NCI-H1092 (cell line): Measurements from ENCODE around the gene CX3CR1.

Experiments used
- DNase-seq: peaks from one replicate; lab custom pipeline; 2025; lab: John Stamatoyannopoulos, UW

The CX3CR1 gene

DNA sequence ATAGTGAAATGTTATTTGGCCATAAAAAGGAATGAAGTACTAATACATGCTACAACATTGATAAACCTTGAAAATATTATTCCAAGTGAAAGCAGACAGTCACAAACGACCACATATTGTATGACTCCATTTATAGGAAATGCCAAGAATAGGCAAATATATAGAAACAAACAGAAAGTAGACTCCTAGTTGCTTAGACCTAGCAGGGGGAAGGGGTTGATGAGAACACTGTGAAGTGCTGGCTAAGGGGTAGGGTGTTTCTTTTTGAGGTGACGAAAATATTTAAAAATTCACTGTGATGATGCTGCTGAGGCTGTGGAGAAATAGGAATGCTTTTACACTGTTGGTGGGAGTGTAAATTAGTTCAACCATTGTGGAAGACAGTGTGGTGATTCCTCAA is 56.9 kb downstream of the CX3CR1 start:
- no peak for DNase-seq

DNA sequence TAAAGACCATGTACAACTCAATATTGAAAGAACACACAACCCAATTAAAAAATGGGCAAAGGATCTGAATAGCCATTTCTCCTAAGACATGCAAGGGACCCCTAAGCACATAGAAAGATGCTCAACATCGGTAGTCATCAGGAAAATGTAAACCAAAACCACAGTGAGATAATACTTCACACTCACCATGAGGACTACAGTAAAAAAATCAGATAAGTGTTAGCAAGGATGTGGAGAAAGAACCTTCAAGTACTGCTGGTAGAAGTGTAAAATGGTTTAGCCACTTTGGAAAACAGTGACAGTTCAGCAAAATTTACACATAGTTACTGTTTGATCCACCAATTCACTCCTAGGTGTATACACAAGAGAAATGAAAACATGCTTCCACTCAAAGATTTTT is 57.4 kb downstream of the CX3CR1 start:
- no peak for DNase-seq

DNA sequence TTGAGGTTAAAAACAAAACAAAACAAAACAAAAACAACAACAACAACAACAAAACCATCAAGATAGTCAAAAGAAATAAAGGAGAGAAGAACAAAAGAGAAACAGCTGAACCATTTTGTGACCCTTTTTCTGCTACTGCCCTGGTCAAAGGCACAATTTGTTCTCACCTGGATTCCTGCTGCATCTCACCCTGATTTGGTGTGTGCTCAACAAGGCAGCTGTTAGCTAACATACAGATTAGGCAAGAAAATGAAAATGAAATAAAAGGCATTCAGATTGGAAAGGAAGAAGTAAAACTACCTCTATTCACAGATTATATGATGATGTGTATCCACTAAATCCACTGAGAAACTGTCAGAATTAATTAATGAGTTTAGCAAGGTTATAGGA is 58.7 kb downstream of the CX3CR1 start:
- no peak for DNase-seq

GRCh38 chr3:39220407-39221140 is 59.3 kb downstream of the CX3CR1 start:
- no peak for DNase-seq

DNA sequence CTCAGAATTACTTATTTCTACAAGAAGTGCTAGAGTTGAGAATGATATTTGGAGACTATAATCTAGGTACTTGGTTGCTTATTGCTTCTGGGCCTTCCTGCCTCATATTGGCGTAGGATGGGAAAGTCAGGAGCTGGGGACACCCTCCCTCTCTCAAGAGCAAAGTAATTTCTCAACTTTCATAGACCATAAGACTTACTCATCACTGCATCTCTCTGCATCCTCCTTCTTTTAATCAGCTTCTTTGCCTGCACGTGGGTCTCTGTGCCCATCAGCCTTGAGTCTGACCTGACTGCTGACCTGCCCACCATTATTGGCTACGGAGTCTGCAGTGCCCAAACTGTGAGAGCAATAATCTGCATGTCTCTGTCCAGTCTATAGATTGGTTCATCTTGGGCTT is 60.1 kb downstream of the CX3CR1 start:
- no peak for DNase-seq

DNA sequence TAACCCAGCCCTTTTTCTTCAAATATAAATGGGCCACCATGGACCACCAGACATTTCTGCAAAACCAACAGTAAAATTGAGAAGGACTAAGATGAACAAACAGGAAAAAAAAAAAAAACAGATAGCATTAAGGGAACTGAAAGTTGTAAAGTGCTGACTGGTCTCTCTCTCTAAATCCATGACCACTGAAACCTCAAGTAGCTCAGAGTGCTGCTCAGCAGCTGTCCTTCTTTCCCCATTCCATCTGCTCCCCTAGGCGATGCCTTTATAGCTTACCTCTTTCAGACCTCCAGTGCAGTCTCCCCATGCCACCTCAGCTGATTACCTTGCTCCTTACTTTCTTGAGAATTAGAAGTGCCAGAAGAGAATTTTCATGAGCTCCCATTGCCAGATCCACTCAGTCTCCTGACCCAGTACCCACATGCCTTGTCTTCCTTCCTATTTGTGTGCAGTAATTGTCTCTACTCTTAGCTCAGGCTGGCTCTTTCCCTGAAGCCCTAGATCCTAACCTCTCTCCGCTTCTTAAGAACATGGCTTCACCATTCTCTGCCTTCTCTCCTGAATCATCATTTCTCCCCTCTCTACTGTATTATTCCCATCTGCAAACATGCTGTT is 63.6 kb downstream of the CX3CR1 start:
- no peak for DNase-seq

GRCh38 chr3:39213613-39214012 is 66.2 kb downstream of the CX3CR1 start:
- no peak for DNase-seq
